K562 (cell line): ENCODE measurements around the gene USPL1. TPM values are rescaled to one million over a fixed set of nuclear protein-coding genes. Genes with fewer than 3 reads are reported as not detected.

Experiments used
- ARID2 ChIP-seq: fragments of 450-650 bp; IDR thresholded peaks from 2 replicates; pipeline ENCODE4 v1.6.1; 2017; ENCODE audit warnings: antibody characterized with exemption, mild to moderate bottlenecking
- BCOR ChIP-seq: fragments of 450-650 bp; IDR thresholded peaks from 2 replicates; pipeline ENCODE4 v1.6.1; 2016
- CBX2 ChIP-seq: fragments of 200-600 bp; sonication (generic); IDR thresholded peaks from one replicate; pipeline ENCODE4 v1.6.1; 2012; ENCODE audit warnings: mild to moderate bottlenecking, low read length, inconsistent platforms; ENCODE audit not compliant: insufficient read depth, poor library complexity, severe bottlenecking
- CCNT2 ChIP-seq: IDR thresholded peaks from 2 replicates; pipeline ENCODE4 v1.6.1; 2011; ENCODE audit warnings: borderline replicate concordance, low read depth, mild to moderate bottlenecking, moderate library complexity, mixed read lengths, low read length; ENCODE audit not compliant: insufficient read length; ENCODE audit errors: extremely low read depth
- COPS2 ChIP-seq: fragments of 450-650 bp; conservative IDR thresholded peaks from 2 replicates; pipeline ENCODE4 v1.6.1; 2016; ENCODE audit warnings: mild to moderate bottlenecking, moderate library complexity
- CREBBP ChIP-seq: IDR thresholded peaks from one replicate; pipeline ENCODE4 v1.6.1; 2012; ENCODE audit warnings: low read depth, mild to moderate bottlenecking, control low read depth, inconsistent platforms, low read length
- ELF2 ChIP-seq: fragments of 250-450 bp; sonication (Bioruptor Pico); IDR thresholded peaks from 2 replicates; pipeline ENCODE4 v1.5.0; 2021; ENCODE audit warnings: mild to moderate bottlenecking
- GABPB2 ChIP-seq: fragments of 250-450 bp; sonication (Bioruptor Pico); conservative IDR thresholded peaks from 2 replicates; pipeline ENCODE4 v1.5.1; 2021; ENCODE audit warnings: mild to moderate bottlenecking
- HMG20B ChIP-seq: fragments of 250-450 bp; sonication (Bioruptor Pico); IDR thresholded peaks from 2 replicates; pipeline ENCODE4 v1.5.0; 2021; ENCODE audit warnings: mild to moderate bottlenecking
- HNRNPH1 ChIP-seq: fragments of 200-400 bp; formaldehyde crosslinking; optimal IDR thresholded peaks from 2 replicates; pipeline ENCODE3; 2017; ENCODE audit warnings: low read depth, mild to moderate bottlenecking, low read length, moderate library complexity
- HSF4 ChIP-seq: fragments of 250-450 bp; sonication (Bioruptor Pico); IDR thresholded peaks from 2 replicates; pipeline ENCODE4 v2.1.2; 2022; ENCODE audit warnings: mild to moderate bottlenecking, moderate library complexity, borderline replicate concordance
- KLF16 ChIP-seq: IDR thresholded peaks from 2 replicates; pipeline ENCODE4 v1.6.1; 2016; ENCODE audit warnings: antibody characterized with exemption
- LCOR ChIP-seq: sonication (generic); formaldehyde crosslinking; IDR thresholded peaks from 2 replicates; pipeline ENCODE4 v1.8.0; 2022; ENCODE audit warnings: mild to moderate bottlenecking, missing genetic modification reagents
- MCM7 ChIP-seq, 2 experiments: fragments of 450-650 bp; IDR thresholded peaks; 2 replicates each; pipeline ENCODE4 v1.6.1; 2016 to 2018
- MTA2 ChIP-seq: fragments of 450-650 bp; IDR thresholded peaks from 2 replicates; pipeline ENCODE4 v1.6.1; 2016; ENCODE audit warnings: low read depth
- NCOA6 ChIP-seq: fragments of 450-650 bp; IDR thresholded peaks from 2 replicates; pipeline ENCODE4 v1.6.1; 2017; ENCODE audit warnings: mild to moderate bottlenecking
- PTRF ChIP-seq: fragments of 450-650 bp; IDR thresholded peaks from 2 replicates; pipeline ENCODE4 v1.6.1; 2016; ENCODE audit warnings: mild to moderate bottlenecking, missing genetic modification characterization, missing compliant biosample characterization
- RAD21 ChIP-seq, 2 experiments: fragments of 250-450 bp in 1 of 2; fragments of 450-650 bp in 1 of 2; sonication (Bioruptor Pico) in 1 of 2; formaldehyde crosslinking in 1 of 2; IDR thresholded peaks in 1 of 2; conservative IDR thresholded peaks in 1 of 2; 2 replicates each; pipeline versions ENCODE4 v1.4.0 to v1.8.0; 2020 to 2022; ENCODE audit warnings: mild to moderate bottlenecking in 2 of 2, moderate library complexity in 1 of 2
- RBBP5 ChIP-seq: fragments of 200-600 bp; sonication (generic); IDR thresholded peaks from 2 replicates; pipeline ENCODE4 v1.6.1; 2012; ENCODE audit warnings: borderline replicate concordance, mild to moderate bottlenecking, low read length, control low read depth, inconsistent platforms; ENCODE audit not compliant: insufficient read depth, poor library complexity, severe bottlenecking
- RHOXF2B ChIP-seq: fragments of 250-450 bp; sonication (Bioruptor Pico); conservative IDR thresholded peaks from 2 replicates; pipeline ENCODE4 v1.5.1; 2021
- SMARCE1 ChIP-seq: fragments of 450-650 bp; IDR thresholded peaks from 2 replicates; pipeline ENCODE4 v1.7.1; 2016; ENCODE audit warnings: mild to moderate bottlenecking
- STAT5A ChIP-seq: IDR thresholded peaks from 2 replicates; pipeline ENCODE4 v1.6.1; 2012; ENCODE audit warnings: low read length, inconsistent platforms, borderline replicate concordance
- TARDBP ChIP-seq: fragments of 450-650 bp; IDR thresholded peaks from 2 replicates; pipeline ENCODE4 v1.6.1; 2016
- polyA plus RNA-seq, 8 experiments: library from polyadenylated mRNA; depleted of rRNA in 4 of 8; stranded (reverse) in 5 of 8; unstranded in 3 of 8; fragments of >200 nt; fragmentation: Nextera tagmentation in 2 of 8; fragmentation: Illumina TruSeq in 1 of 8; extraction: Ambion mirVana in 2 of 8; extraction: Trizol in 1 of 8; gene quantifications; 2 replicates each; pipeline versions ENCODE4 v1.2.1 to v1.2.3, GENCODE V29; 2011 to 2014; ENCODE audit warnings: inconsistent platforms in 1 of 8, missing spikeins in 1 of 8
- total RNA-seq, 7 experiments: library from RNA; depleted of rRNA in 6 of 7; stranded (reverse); fragments of >200 nt in 6 of 7; fragmentation: Illumina TruSeq in 2 of 7; extraction: Trizol in 2 of 7; gene quantifications; 2 replicates each; pipeline versions ENCODE4 v1.2.1 to v1.2.3, GENCODE V29; 2011 to 2021; ENCODE audit warnings: low replicate concordance in 1 of 7
- TF ChIP-seq, protein P1 (sequence below): fragments of 450-650 bp; formaldehyde crosslinking; IDR thresholded peaks from 2 replicates; pipeline ENCODE4 v1.4.0; 2022; ENCODE audit warnings: missing genetic modification characterization
- TF ChIP-seq, protein P2 (sequence below), 2 experiments: fragments of 450-650 bp; IDR thresholded peaks; 2 replicates each; pipeline ENCODE4 v1.6.1; 2018; ENCODE audit warnings: mild to moderate bottlenecking in 2 of 2, low read depth in 1 of 2; ENCODE audit not compliant: partially characterized antibody in 2 of 2
- TF ChIP-seq, protein P3 (sequence below): sonication (generic); IDR thresholded peaks from 2 replicates; pipeline ENCODE4 v1.6.1; 2016

USPL1 gene
- total and polyA plus RNA-seq, 9 of the 15 experiments (the other 6 are each of a cell fraction or from before 2014, with no cell fraction given): 5.5 to 18.0 (median 12.0) TPM

DNA sequence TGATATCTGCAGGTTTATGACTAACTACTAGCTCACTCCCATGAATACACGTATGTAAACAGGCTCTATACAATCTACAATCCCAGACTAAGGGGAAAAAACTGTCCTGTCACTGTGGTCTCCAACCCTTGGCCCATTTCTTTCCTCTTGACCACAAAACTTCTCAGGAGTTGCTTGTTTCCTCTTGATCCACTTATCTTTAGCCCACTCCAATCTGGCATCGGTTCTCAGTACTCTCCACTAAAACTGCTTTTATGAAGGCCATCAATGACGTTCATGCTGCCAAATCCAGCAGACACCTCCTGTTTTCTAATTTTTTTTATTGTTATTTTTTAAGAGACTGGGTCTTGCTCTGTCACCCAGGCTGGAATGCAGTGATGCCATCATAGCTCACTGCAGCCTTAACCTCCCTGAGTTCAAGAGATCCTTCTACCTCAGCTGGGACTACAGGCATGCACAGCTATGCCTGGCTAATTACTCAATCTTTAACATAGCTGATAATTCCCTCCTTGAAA, 31.9 kb upstream of the USPL1 start (continued):
- no peak for TF ChIP-seq HSF4 (CRISPR knock-in tag)
- no peak for TF ChIP-seq RBBP5
- TF ChIP-seq CREBBP: no peak
- no peak for TF ChIP-seq ARID2
- TF ChIP-seq STAT5A: peak; percentile 20; the same call in 1 of the 2 replicates
- no peak for TF ChIP-seq CBX2
- TF ChIP-seq, protein P1, sequence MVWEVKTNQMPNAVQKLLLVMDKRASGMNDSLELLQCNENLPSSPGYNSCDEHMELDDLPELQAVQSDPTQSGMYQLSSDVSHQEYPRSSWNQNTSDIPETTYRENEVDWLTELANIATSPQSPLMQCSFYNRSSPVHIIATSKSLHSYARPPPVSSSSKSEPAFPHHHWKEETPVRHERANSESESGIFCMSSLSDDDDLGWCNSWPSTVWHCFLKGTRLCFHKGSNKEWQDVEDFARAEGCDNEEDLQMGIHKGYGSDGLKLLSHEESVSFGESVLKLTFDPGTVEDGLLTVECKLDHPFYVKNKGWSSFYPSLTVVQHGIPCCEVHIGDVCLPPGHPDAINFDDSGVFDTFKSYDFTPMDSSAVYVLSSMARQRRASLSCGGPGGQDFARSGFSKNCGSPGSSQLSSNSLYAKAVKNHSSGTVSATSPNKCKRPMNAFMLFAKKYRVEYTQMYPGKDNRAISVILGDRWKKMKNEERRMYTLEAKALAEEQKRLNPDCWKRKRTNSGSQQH (CRISPR knock-in tag): no peak
- no peak for TF ChIP-seq PTRF
- TF ChIP-seq MTA2: peak; percentile 50; the same call in 1 of the 2 replicates
- no peak for TF ChIP-seq GABPB2
- peak; percentile 58; the same call in 1 of the 2 replicates for TF ChIP-seq SMARCE1
- TF ChIP-seq KLF16: peak; percentile 8; the same call in 1 of the 2 replicates
- TF ChIP-seq, protein P2, sequence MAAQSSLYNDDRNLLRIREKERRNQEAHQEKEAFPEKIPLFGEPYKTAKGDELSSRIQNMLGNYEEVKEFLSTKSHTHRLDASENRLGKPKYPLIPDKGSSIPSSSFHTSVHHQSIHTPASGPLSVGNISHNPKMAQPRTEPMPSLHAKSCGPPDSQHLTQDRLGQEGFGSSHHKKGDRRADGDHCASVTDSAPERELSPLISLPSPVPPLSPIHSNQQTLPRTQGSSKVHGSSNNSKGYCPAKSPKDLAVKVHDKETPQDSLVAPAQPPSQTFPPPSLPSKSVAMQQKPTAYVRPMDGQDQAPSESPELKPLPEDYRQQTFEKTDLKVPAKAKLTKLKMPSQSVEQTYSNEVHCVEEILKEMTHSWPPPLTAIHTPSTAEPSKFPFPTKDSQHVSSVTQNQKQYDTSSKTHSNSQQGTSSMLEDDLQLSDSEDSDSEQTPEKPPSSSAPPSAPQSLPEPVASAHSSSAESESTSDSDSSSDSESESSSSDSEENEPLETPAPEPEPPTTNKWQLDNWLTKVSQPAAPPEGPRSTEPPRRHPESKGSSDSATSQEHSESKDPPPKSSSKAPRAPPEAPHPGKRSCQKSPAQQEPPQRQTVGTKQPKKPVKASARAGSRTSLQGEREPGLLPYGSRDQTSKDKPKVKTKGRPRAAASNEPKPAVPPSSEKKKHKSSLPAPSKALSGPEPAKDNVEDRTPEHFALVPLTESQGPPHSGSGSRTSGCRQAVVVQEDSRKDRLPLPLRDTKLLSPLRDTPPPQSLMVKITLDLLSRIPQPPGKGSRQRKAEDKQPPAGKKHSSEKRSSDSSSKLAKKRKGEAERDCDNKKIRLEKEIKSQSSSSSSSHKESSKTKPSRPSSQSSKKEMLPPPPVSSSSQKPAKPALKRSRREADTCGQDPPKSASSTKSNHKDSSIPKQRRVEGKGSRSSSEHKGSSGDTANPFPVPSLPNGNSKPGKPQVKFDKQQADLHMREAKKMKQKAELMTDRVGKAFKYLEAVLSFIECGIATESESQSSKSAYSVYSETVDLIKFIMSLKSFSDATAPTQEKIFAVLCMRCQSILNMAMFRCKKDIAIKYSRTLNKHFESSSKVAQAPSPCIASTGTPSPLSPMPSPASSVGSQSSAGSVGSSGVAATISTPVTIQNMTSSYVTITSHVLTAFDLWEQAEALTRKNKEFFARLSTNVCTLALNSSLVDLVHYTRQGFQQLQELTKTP (IDR thresholded peaks at IDR 0.05; ENCODE audit: low read depth in 1 of 2, partially characterized antibody in 2 of 2): no peak
- TF ChIP-seq MCM7 (IDR thresholded peaks at IDR 0.05): no peak
- TF ChIP-seq HNRNPH1: no peak
- TF ChIP-seq RHOXF2B (CRISPR knock-in tag): no peak
- TF ChIP-seq LCOR: no peak
- TF ChIP-seq NCOA6: no peak
- TF ChIP-seq HMG20B (CRISPR knock-in tag): no peak
- TF ChIP-seq BCOR: no peak
- no peak for TF ChIP-seq RAD21 (CRISPR knock-in tag; conservative IDR thresholded peaks at IDR 0.05 in 1 of 2, IDR thresholded peaks at IDR 0.05 in 1 of 2)
- TF ChIP-seq COPS2: no peak
- TF ChIP-seq CCNT2: peak; percentile 30
- TF ChIP-seq, protein P3, sequence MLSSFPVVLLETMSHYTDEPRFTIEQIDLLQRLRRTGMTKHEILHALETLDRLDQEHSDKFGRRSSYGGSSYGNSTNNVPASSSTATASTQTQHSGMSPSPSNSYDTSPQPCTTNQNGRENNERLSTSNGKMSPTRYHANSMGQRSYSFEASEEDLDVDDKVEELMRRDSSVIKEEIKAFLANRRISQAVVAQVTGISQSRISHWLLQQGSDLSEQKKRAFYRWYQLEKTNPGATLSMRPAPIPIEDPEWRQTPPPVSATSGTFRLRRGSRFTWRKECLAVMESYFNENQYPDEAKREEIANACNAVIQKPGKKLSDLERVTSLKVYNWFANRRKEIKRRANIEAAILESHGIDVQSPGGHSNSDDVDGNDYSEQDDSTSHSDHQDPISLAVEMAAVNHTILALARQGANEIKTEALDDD: 0 out of 2 replicates have a peak, but pooled peaks have one; percentile 43
- no peak for TF ChIP-seq TARDBP
- TF ChIP-seq ELF2: no peak
